HG03378 (cell line): ENCODE data around the gene EPHB3.

Source experiments
- ATAC-seq: cut with Tn5 transposase; IDR thresholded peaks from one replicate; pipeline ENCODE4 v1.9.1; 2021; ENCODE audit warnings: mild to moderate bottlenecking, moderate library complexity; ENCODE audit not compliant: unreplicated experiment

The EPHB3 gene

GRCh38 chr3:184578218-184578617 is 16.6 kb downstream of the EPHB3 start:
- ATAC-seq: no peak

- no peak for ATAC-seq
Observed at GRCh38 chr3:184578822-184579221, 17.2 kb downstream of the EPHB3 start.

GRCh38 chr3:184579513-184579912 is 17.9 kb downstream of the EPHB3 start:
- ATAC-seq: no peak

- no peak for ATAC-seq
Observed at GRCh38 chr3:184580376-184580775, 18.8 kb downstream of the EPHB3 start.

GRCh38 chr3:184581331-184581855 is 19.8 kb downstream of the EPHB3 start:
- ATAC-seq: no peak

GRCh38 chr3:184582646-184583577 is 21.3 kb downstream of the EPHB3 start:
- no peak for ATAC-seq

- ATAC-seq: no peak
Observed at GRCh38 chr3:184583578-184584451, 22.2 kb downstream of the EPHB3 start.

- ATAC-seq: no peak
Observed at GRCh38 chr3:184584464-184584891, 22.9 kb downstream of the EPHB3 start.

- ATAC-seq: no peak
Observed at GRCh38 chr3:184585545-184585944, 24.0 kb downstream of the EPHB3 start.

GRCh38 chr3:184586851-184587250 is 25.3 kb downstream of the EPHB3 start:
- ATAC-seq: no peak

GRCh38 chr3:184588776-184589175 is 27.2 kb downstream of the EPHB3 start:
- ATAC-seq: no peak

GRCh38 chr3:184590795-184591194 is 29.2 kb downstream of the EPHB3 start:
- ATAC-seq: no peak

- no peak for ATAC-seq
Observed at GRCh38 chr3:184591789-184592188, 30.2 kb downstream of the EPHB3 start.

- no peak for ATAC-seq
Observed at GRCh38 chr3:184592371-184593219, 31.0 kb downstream of the EPHB3 start.

GRCh38 chr3:184593220-184593927 is 31.8 kb downstream of the EPHB3 start:
- ATAC-seq: no peak

- ATAC-seq: no peak
Observed at GRCh38 chr3:184593928-184594303, 32.3 kb downstream of the EPHB3 start.

- no peak for ATAC-seq
Observed at GRCh38 chr3:184594371-184595001, 32.9 kb downstream of the EPHB3 start.

- no peak for ATAC-seq
Observed at GRCh38 chr3:184595726-184596125, 34.1 kb downstream of the EPHB3 start.

- no peak for ATAC-seq
Observed at GRCh38 chr3:184596233-184596632, 34.6 kb downstream of the EPHB3 start.
